ENCODE measurements around the gene KANK4.

Gene KANK4
- total RNA-seq: 0 reads per million in 2 donors

- DNase-seq: no peak
Observed at GRCh38 chr1:62318756-62319544, at the start of gene KANK4. KANK4 (minus strand) TSS chr1:62319434; CDS start chr1:62281564, 37,870 bp downstream.

- no peak for DNase-seq
Observed at GRCh38 chr1:62368989-62369388, 49.8 kb upstream of the KANK4 start.

- DNase-seq: no peak
Observed at GRCh38 chr1:62367005-62367557, 47.8 kb upstream of the KANK4 start.

GRCh38 chr1:62364721-62365120, 45.5 kb upstream of the KANK4 start:
- DNase-seq: no peak

- no peak for DNase-seq
Observed at GRCh38 chr1:62362926-62363325, 43.7 kb upstream of the KANK4 start.

GRCh38 chr1:62362061-62362917, 43.1 kb upstream of the KANK4 start:
- no peak for DNase-seq

GRCh38 chr1:62361431-62361830, 42.2 kb upstream of the KANK4 start:
- DNase-seq: no peak

GRCh38 chr1:62358665-62359373, 39.6 kb upstream of the KANK4 start:
- no peak for DNase-seq

GRCh38 chr1:62357916-62358315, 38.7 kb upstream of the KANK4 start:
- no peak for DNase-seq

- no peak for DNase-seq
Observed at GRCh38 chr1:62356257-62356835, 37.1 kb upstream of the KANK4 start.

GRCh38 chr1:62355095-62355494, 35.9 kb upstream of the KANK4 start:
- no peak for DNase-seq

GRCh38 chr1:62353853-62354252, 34.6 kb upstream of the KANK4 start:
- DNase-seq: no peak

GRCh38 chr1:62352387-62352786, 33.2 kb upstream of the KANK4 start:
- no peak for DNase-seq

- DNase-seq: no peak
Observed at GRCh38 chr1:62349470-62350233, 30.4 kb upstream of the KANK4 start.

GRCh38 chr1:62346886-62347285, 27.7 kb upstream of the KANK4 start:
- DNase-seq: no peak

GRCh38 chr1:62343911-62344310, 24.7 kb upstream of the KANK4 start:
- no peak for DNase-seq

GRCh38 chr1:62342270-62342669, 23.0 kb upstream of the KANK4 start:
- DNase-seq: no peak

- DNase-seq: no peak
Observed at GRCh38 chr1:62341615-62342014, 22.4 kb upstream of the KANK4 start.

GRCh38 chr1:62341089-62341488, 21.9 kb upstream of the KANK4 start:
- no peak for DNase-seq

- DNase-seq: no peak
Observed at GRCh38 chr1:62337706-62338631, 18.7 kb upstream of the KANK4 start.
